AG04450 (cell line): ENCODE measurements around the gene PURA. TPM values are rescaled to one million over a fixed set of nuclear protein-coding genes. Genes with fewer than 3 reads are reported as not detected.

Source experiments
- CTCF ChIA-PET: fragments of 300-600, 350-600 bp; formaldehyde crosslinking; extraction: SDS; loops from one replicate; lab custom pipeline; 2022; ENCODE audit warnings: antibody characterized with exemption, inconsistent platforms; lab: Charles Lee
- POLR2A ChIA-PET: fragments of 350-600 bp; formaldehyde crosslinking; extraction: SDS; loops from one replicate; lab custom pipeline; 2021; ENCODE audit warnings: antibody characterized with exemption, inconsistent platforms; lab: Yijun Ruan, JAX
- DNase-seq: peaks from one replicate; pipeline ENCODE4 v3.0.0-alpha.2; 2011; ENCODE audit warnings: low read depth, low spot score
- H3K27ac ChIP-seq: one replicate; pipeline ENCODE4 v1.5.1; 2012; ENCODE audit warnings: low read depth, low read length, control low read depth
- H3K27me3 ChIP-seq: one replicate; pipeline ENCODE4 v1.6.0; 2012; ENCODE audit warnings: low read length; ENCODE audit not compliant: control insufficient read depth, insufficient read depth
- H3K4me3 ChIP-seq: 2 replicates; pipeline ENCODE4 v1.5.1; 2011; ENCODE audit warnings: mild to moderate bottlenecking, low read depth, low read length, control low read depth
- H3K9me3 ChIP-seq: 2 replicates; pipeline ENCODE4 v1.5.1; 2012; ENCODE audit warnings: low read length; ENCODE audit not compliant: control insufficient read depth, insufficient read depth
- CTCF ChIP-seq: IDR thresholded peaks from 2 replicates; pipeline ENCODE4 v1.5.1; 2011; ENCODE audit warnings: low read depth, low read length, control low read depth, inconsistent platforms
- polyA minus RNA-seq: library from RNA; depleted of rRNA, polyadenylated mRNA; stranded (reverse); fragments of >200 nt; gene quantifications from 2 replicates; pipeline ENCODE4 v1.2.3, GENCODE V29; 2011; rRNA and poly(A)+ RNA removed
- polyA plus RNA-seq: library from polyadenylated mRNA; depleted of rRNA; stranded (reverse); fragments of >200 nt; gene quantifications from 2 replicates; pipeline ENCODE4 v1.2.3, GENCODE V29; 2011; rRNA removed

Gene PURA
- polyA plus RNA-seq = 3.5 and 4.5 TPM in 2 replicates
- polyA minus RNA-seq = 5.4 and 9.6 TPM in 2 replicates

- Histone ChIP-seq H3K27me3 (peaks cover 7% of the 10 kb centered on the region), H3K4me3 (peak within 1 kb of the TSS; percentile 75), H3K27ac (peak within 1 kb of the TSS; percentile 73), H3K9me3 (no peaks in the 10 kb centered on the region; the same call in 1 of the 2 replicates)
- POLR2A ChIA-PET = no interaction called here
- CTCF ChIA-PET = interaction anchor here (2.4 to 10.7 kb wide), 2 partner anchors 10 to 30 kb away, joined by 6 to 148 read pairs; no protein-coding TSS in a partner anchor
- peak; percentile 85 for DNase-seq
- no peak for TF ChIP-seq CTCF
Observed at GRCh38 chr5:140113699-140114263, at the start of gene PURA. Gene PURA, plus strand, starts transcription at chr5:140114109. Its CDS starts 73 bp downstream, at chr5:140114182.

- Histone ChIP-seq H3K4me3 (no peak overlapping the region), H3K27me3 (peaks cover 10% of the 10 kb centered on the region), H3K27ac (no peak overlapping the region), H3K9me3 (no peaks in the 10 kb centered on the region)
- no peak for TF ChIP-seq CTCF
- no peak for DNase-seq
- ChIA-PET CTCF (interaction anchor here (0.6 to 11.0 kb wide), 22 partner anchors 8 to 286 kb away, joined by 3 to 161 read pairs (median 4); no protein-coding TSS in a partner anchor), POLR2A (no interaction called here)
Observed at GRCh38 chr5:140072812-140073211, 41.1 kb upstream of the PURA start.

GRCh38 chr5:140073296-140073695 is 40.6 kb upstream of the PURA start:
- no peak for DNase-seq
- peak; percentile 49 for TF ChIP-seq CTCF

GRCh38 chr5:140075371-140075770 is 38.5 kb upstream of the PURA start:
- H3K4me3 ChIP-seq = no peak overlapping the region
- H3K9me3 ChIP-seq = no peaks in the 10 kb centered on the region
- TF ChIP-seq CTCF = peak; percentile 24
- CTCF ChIA-PET = interaction anchor here (0.7 to 11.0 kb wide), 6 partner anchors 9 to 80 kb away, joined by 3 to 161 read pairs (median 6); no protein-coding TSS in a partner anchor
- POLR2A ChIA-PET = no interaction called here
- H3K27me3 ChIP-seq = peaks cover 13% of the 10 kb centered on the region
- DNase-seq = no peak
- H3K27ac ChIP-seq = no peak overlapping the region

More at GRCh38 chr5:140073296-140073695, 40.6 kb upstream of the PURA start:
- ChIA-PET POLR2A (no interaction called here), CTCF (interaction anchor here (0.7 to 11.0 kb wide), 17 partner anchors 12 to 286 kb away, joined by 3 to 161 read pairs (median 5); no protein-coding TSS in a partner anchor)
- Histone ChIP-seq H3K27me3 (peaks cover 10% of the 10 kb centered on the region), H3K4me3 (no peak overlapping the region), H3K9me3 (no peaks in the 10 kb centered on the region), H3K27ac (no peak overlapping the region)

- no peak overlapping the region for H3K4me3 ChIP-seq
- CTCF ChIA-PET = interaction anchor here (0.7 to 11.0 kb wide), 5 partner anchors 9 to 79 kb away, joined by 3 to 161 read pairs (median 5); no protein-coding TSS in a partner anchor
- no peak overlapping the region for H3K27ac ChIP-seq
- POLR2A ChIA-PET = no interaction called here
- TF ChIP-seq CTCF = no peak
- no peak for DNase-seq
- H3K9me3 ChIP-seq = no peaks in the 10 kb centered on the region
- H3K27me3 ChIP-seq = peaks cover 13% of the 10 kb centered on the region
Observed at GRCh38 chr5:140076142-140076541, 37.8 kb upstream of the PURA start.
